Uterus (tissue), 4 donors: ENCODE data around the gene GHRL. TPM values are rescaled to one million over a fixed set of nuclear protein-coding genes. Genes with fewer than 3 reads are reported as not detected.
"Not testable (repeated sequence)": the region's sequence is repeated elsewhere in the genome, so short reads cannot be mapped to it uniquely, and the experiment has no call there.

ENCODE experiments used
- DNase-seq, 2 donors: peaks; one replicate each; pipeline ENCODE4 v3.0.0-alpha.2; 2019 to 2020
- H3K27ac ChIP-seq, 2 donors: fragments of 200-600 bp; sonication (generic); 1 replicate in 1 of 2; 2 replicates in 1 of 2; pipeline ENCODE4 v1.5.1; 2016 to 2018
- H3K27me3 ChIP-seq, 2 donors: fragments of 200-600 bp; sonication (generic); one replicate each; pipeline ENCODE4 v1.5.1; 2018 to 2019; ENCODE audit warnings: control low read depth in 1 of 2
- H3K36me3 ChIP-seq, 2 donors: fragments of 200-600 bp; sonication (generic); one replicate each; pipeline ENCODE4 v1.5.1; 2019; ENCODE audit warnings: control low read depth in 1 of 2
- H3K4me1 ChIP-seq, 2 donors: fragments of 200-600 bp; sonication (generic); one replicate each; pipeline ENCODE4 v1.5.1; 2018 to 2019; ENCODE audit warnings: control low read depth in 1 of 2
- H3K4me3 ChIP-seq, 2 donors: fragments of 200-600 bp; sonication (generic); 1 replicate in 1 of 2; 2 replicates in 1 of 2; pipeline ENCODE4 v1.5.1; 2018 to 2019; ENCODE audit warnings: mild to moderate bottlenecking in 1 of 2
- H3K9me3 ChIP-seq, 2 donors: fragments of 200-600 bp; sonication (generic); one replicate each; pipeline ENCODE4 v1.5.1; 2019; ENCODE audit warnings: control low read depth in 1 of 2
- CTCF ChIP-seq, 4 experiments: fragments of 200-600 bp in 2 of 4; fragments of 450-650 bp in 2 of 4; sonication (generic) in 2 of 4; IDR thresholded peaks; one replicate each; pipeline ENCODE4 v1.5.1; 2016 to 2019; ENCODE audit warnings: antibody characterized with exemption in 4 of 4, mild to moderate bottlenecking in 2 of 4, moderate library complexity in 1 of 4
- POLR2A ChIP-seq, 2 donors: fragments of 450-650 bp; IDR thresholded peaks; one replicate each; pipeline ENCODE4 v1.6.1; 2016; ENCODE audit warnings: antibody characterized with exemption in 2 of 2, mild to moderate bottlenecking in 1 of 2, moderate library complexity in 1 of 2
- intact Hi-C: fragments of 100-400 bp; cut with DNase I; formaldehyde crosslinking; loops from one replicate; pipeline ENCODE4 v1.15.1; 2023; ENCODE audit warnings: low total_unique reads
- total RNA-seq, 4 donors: library from RNA; depleted of rRNA in 3 of 4; stranded (reverse); fragments of >200 nt in 3 of 4; gene quantifications; one replicate each; pipeline versions ENCODE4 v1.1.0 to v1.2.4, GENCODE V29; 2014 to 2023
- donor health status: DM: yes; HTN: yes; CAD: no.

GHRL gene
- total RNA-seq, 4 donors from 2014 or later = 7.9 TPM; not detected in 3

- intact Hi-C loops = no loop called here
- TF ChIP-seq POLR2A (IDR thresholded peaks at IDR 0.05) = no peak
- no peak overlapping the region for H3K4me3 ChIP-seq
- H3K36me3 ChIP-seq = no peaks in the 10 kb centered on the region
- no peaks in the 10 kb centered on the region for H3K9me3 ChIP-seq
- no peaks in the 10 kb centered on the region for H3K27me3 ChIP-seq
- peaks cover 0 to 14% of the 10 kb centered on the region in 2 donors for H3K4me1 ChIP-seq
- H3K27ac ChIP-seq = no peak overlapping the region
- DNase-seq = no peak
These were observed 15.6 kb downstream of the GHRL start for GRCh38 chr3:10277115-10277625.

DNA sequence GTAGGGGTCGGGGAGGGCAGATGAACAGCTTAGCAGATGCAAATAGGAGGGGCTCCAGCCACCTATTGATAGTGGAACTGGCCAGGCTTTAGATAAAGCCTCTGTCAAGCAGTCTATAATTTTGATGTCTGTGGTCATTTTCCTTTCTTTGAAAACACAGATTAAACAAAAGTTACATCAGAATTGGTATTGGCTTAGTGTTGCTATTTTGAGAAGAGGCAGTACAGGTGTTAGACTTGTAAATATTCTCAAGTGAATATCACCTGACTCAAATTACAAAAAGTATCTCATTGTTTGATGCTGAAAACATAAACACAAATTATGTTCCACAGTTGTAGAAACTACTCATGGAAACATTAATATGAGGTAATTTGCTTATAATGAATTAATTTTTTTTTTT is 18.1 kb downstream of the GHRL start:
- Histone ChIP-seq H3K4me1 (peaks cover 0 to 14% of the 10 kb centered on the region in 2 donors), H3K4me3 (no peak overlapping the region), H3K36me3 (no peaks in the 10 kb centered on the region), H3K27ac (no peak overlapping the region), H3K9me3 (no peaks in the 10 kb centered on the region), H3K27me3 (no peaks in the 10 kb centered on the region)
- intact Hi-C loops = no loop called here
- DNase-seq = no peak
- no peak for TF ChIP-seq CTCF (IDR thresholded peaks at IDR 0.05)
- no peak for TF ChIP-seq POLR2A (IDR thresholded peaks at IDR 0.05)

DNA sequence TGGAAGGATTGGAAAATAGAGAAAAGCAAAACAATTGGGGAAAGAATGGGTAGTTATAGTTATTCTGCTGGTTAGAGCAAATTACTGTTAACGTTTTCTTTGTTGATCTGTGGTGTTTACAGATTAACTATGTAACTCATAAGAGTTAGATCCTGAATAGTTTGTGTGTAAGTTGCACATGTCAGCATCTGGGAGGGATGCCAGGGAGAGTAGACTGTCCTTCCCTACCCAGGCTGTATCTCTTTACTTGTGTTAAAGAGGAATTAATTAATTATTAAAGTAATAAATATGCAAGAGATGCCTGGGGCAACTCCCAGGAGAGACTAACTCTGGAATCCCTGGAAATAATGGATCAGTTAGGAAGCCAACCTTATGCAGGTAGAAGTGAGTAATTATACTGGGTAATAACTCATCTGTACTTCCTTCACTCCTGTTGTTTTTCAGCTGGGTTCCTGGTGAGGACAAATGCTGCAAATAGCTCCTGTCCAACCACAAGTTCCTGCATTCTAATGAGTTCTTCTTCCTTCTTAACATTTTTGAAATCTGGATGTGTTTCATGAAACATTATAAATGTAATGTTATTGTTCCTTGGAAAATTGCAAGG is 18.9 kb downstream of the GHRL start:
- no peak for TF ChIP-seq CTCF (IDR thresholded peaks at IDR 0.05)
- TF ChIP-seq POLR2A (IDR thresholded peaks at IDR 0.05) = no peak
- H3K27me3 ChIP-seq = no peaks in the 10 kb centered on the region
- no peak overlapping the region for H3K27ac ChIP-seq
- H3K36me3 ChIP-seq = no peaks in the 10 kb centered on the region
- H3K4me1 ChIP-seq = peaks cover 0 to 14% of the 10 kb centered on the region in 2 donors
- no peak for DNase-seq
- intact Hi-C loops = no loop called here
- H3K4me3 ChIP-seq = no peak overlapping the region
- no peaks in the 10 kb centered on the region for H3K9me3 ChIP-seq

DNA sequence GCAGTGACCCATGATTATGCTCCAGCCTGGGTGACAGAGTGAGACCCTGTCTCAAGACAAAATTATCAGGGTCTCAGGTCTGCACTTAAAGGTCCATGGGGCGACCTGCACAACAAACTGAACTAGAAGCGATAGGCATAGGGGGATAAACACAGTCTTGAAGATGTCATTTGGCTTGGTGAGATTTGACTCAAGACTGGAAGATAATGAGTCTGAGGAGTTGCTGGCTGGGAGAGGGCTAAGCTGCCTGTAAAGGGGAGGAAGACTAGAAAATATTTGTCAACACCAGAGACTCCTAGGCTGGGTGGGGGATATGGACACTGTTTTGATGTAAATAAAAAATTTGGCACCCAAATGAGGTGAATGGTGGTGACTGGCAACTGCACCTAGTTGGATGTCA is 19.8 kb downstream of the GHRL start:
- no peak for DNase-seq
- Histone ChIP-seq H3K27ac (no peak overlapping the region), H3K4me3 (no peak overlapping the region), H3K27me3 (no peaks in the 10 kb centered on the region), H3K9me3 (no peaks in the 10 kb centered on the region), H3K4me1 (peaks cover 0 to 16% of the 10 kb centered on the region in 2 donors), H3K36me3 (no peaks in the 10 kb centered on the region)
- TF ChIP-seq CTCF (IDR thresholded peaks at IDR 0.05) (no peak), POLR2A (IDR thresholded peaks at IDR 0.05) (no peak)
- intact Hi-C loops = no loop called here

GRCh38 chr3:10272476-10272875 is 20.3 kb downstream of the GHRL start:
- H3K36me3 ChIP-seq, H3K27me3 ChIP-seq, H3K27ac ChIP-seq, intact Hi-C loops, DNase-seq, H3K4me3 ChIP-seq, H3K9me3 ChIP-seq: not testable (repeated sequence)
- peaks cover 0 to 18% of the 10 kb centered on the region in 2 donors for H3K4me1 ChIP-seq

DNA sequence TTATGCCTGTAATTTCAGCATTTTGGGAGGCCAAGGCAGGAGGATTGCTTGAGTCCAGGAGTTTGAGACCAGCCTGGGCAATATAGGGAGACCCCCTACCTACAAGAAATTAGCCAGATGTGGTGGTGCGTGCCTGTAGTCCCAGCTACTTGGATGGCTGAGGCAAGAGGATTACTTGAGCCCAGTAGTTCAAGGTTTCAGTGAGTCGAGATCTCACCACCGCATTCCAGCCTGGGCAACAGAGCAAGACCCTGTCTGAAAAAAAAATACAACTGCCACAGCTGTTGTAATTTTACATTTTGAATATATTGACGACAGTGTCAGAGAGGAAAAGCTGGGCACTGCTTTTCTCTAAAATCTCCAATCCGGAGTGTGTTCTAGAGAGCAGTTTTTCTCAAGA is 23.3 kb downstream of the GHRL start:
- TF ChIP-seq POLR2A (IDR thresholded peaks at IDR 0.05) (no peak), CTCF (IDR thresholded peaks at IDR 0.05) (no peak)
- intact Hi-C loops = no loop called here
- H3K4me3 ChIP-seq = no peak overlapping the region
- peaks cover 0 to 18% of the 10 kb centered on the region in 2 donors for H3K4me1 ChIP-seq
- H3K9me3 ChIP-seq = no peaks in the 10 kb centered on the region
- H3K36me3 ChIP-seq = no peaks in the 10 kb centered on the region
- H3K27ac ChIP-seq = no peak overlapping the region
- H3K27me3 ChIP-seq = no peaks in the 10 kb centered on the region
- DNase-seq = no peak
